KOPT-K1 (cell line): Measurements from ENCODE around the gene HSD17B1.
A peak's percentile ranks its signal among the peaks of the same experiment; 100 is the strongest.
"Not testable (repeated sequence)": the region's sequence is repeated elsewhere in the genome, so short reads cannot be mapped to it uniquely, and the experiment has no call there.

Experiments used
- H3K27ac ChIP-seq: fragments of 200-600 bp; sonication (generic); 2 replicates; pipeline ENCODE4 v1.5.1; 2016; ENCODE audit warnings: antibody characterized with exemption, mild to moderate bottlenecking, low read depth, low read length; ENCODE audit not compliant: poor library complexity, severe bottlenecking
- H3K36me3 ChIP-seq: fragments of 200-600 bp; sonication (generic); 2 replicates; pipeline ENCODE4 v1.5.1; 2017; ENCODE audit warnings: antibody characterized with exemption, mild to moderate bottlenecking, low read length, moderate library complexity; ENCODE audit not compliant: insufficient read depth
- H3K9me3 ChIP-seq: fragments of 200-600 bp; sonication (generic); 2 replicates; pipeline ENCODE4 v1.5.1; 2017; ENCODE audit warnings: antibody characterized with exemption, low read length, mild to moderate bottlenecking; ENCODE audit not compliant: insufficient read depth, poor library complexity, severe bottlenecking

The HSD17B1 gene

GRCh38 chr17:42536372-42537155 is 16.2 kb upstream of the HSD17B1 start:
- Histone ChIP-seq H3K36me3 (no peaks in the 10 kb centered on the region), H3K9me3 (no peaks in the 10 kb centered on the region), H3K27ac (peak overlapping the region; percentile 57)

GRCh38 chr17:42537156-42537805 is 15.4 kb upstream of the HSD17B1 start:
- Histone ChIP-seq H3K36me3 (0 out of 2 replicates have a peak, but pooled peaks cover under 1% of the 10 kb centered on the region), H3K9me3 (no peaks in the 10 kb centered on the region), H3K27ac (peak overlapping the region; percentile 57)

GRCh38 chr17:42537826-42538451 is 14.8 kb upstream of the HSD17B1 start:
- Histone ChIP-seq H3K36me3 (peaks cover 7% of the 10 kb centered on the region; the same call in 1 of the 2 replicates), H3K9me3 (no peaks in the 10 kb centered on the region), H3K27ac (no peak overlapping the region)

GRCh38 chr17:42538482-42538881 is 14.2 kb upstream of the HSD17B1 start:
- Histone ChIP-seq H3K27ac (no peak overlapping the region), H3K36me3 (peaks cover 8% of the 10 kb centered on the region; the same call in 1 of the 2 replicates), H3K9me3 (no peaks in the 10 kb centered on the region)

- H3K9me3 ChIP-seq, H3K36me3 ChIP-seq: not testable (repeated sequence)
- peak overlapping the region; percentile 12 for H3K27ac ChIP-seq
Measured at GRCh38 chr17:42540558-42540957, 12.2 kb upstream of the HSD17B1 start.

GRCh38 chr17:42541041-42541833 is 11.5 kb upstream of the HSD17B1 start:
- no peaks in the 10 kb centered on the region for H3K9me3 ChIP-seq
- peak overlapping the region; percentile 12 for H3K27ac ChIP-seq
- peaks cover 8% of the 10 kb centered on the region; the same call in 1 of the 2 replicates for H3K36me3 ChIP-seq

GRCh38 chr17:42543190-42544079 is 9.3 kb upstream of the HSD17B1 start:
- peaks cover 8% of the 10 kb centered on the region; the same call in 1 of the 2 replicates for H3K36me3 ChIP-seq
- no peak overlapping the region for H3K27ac ChIP-seq
- H3K9me3 ChIP-seq = no peaks in the 10 kb centered on the region

GRCh38 chr17:42544874-42545283 is 7.8 kb upstream of the HSD17B1 start:
- Histone ChIP-seq H3K36me3 (peaks cover 8% of the 10 kb centered on the region; the same call in 1 of the 2 replicates), H3K9me3 (no peaks in the 10 kb centered on the region), H3K27ac (no peak overlapping the region)

GRCh38 chr17:42545755-42546505 is 6.8 kb upstream of the HSD17B1 start:
- H3K27ac ChIP-seq, H3K9me3 ChIP-seq, H3K36me3 ChIP-seq: not testable (repeated sequence)

- Histone ChIP-seq H3K36me3 (peaks cover 8% of the 10 kb centered on the region; the same call in 1 of the 2 replicates), H3K27ac (no peak overlapping the region), H3K9me3 (no peaks in the 10 kb centered on the region)
Measured at GRCh38 chr17:42547001-42547461, 5.7 kb upstream of the HSD17B1 start.

GRCh38 chr17:42547698-42548069 is 5.0 kb upstream of the HSD17B1 start:
- Histone ChIP-seq H3K36me3 (peaks cover 4% of the 10 kb centered on the region; the same call in 1 of the 2 replicates), H3K27ac (no peak overlapping the region), H3K9me3 (no peaks in the 10 kb centered on the region)

- H3K9me3 ChIP-seq = no peaks in the 10 kb centered on the region
- no peaks in the 10 kb centered on the region; the same call in 1 of the 2 replicates for H3K36me3 ChIP-seq
- no peak overlapping the region for H3K27ac ChIP-seq
Measured at GRCh38 chr17:42548070-42548837, 4.5 kb upstream of the HSD17B1 start.
